Panc1 (cell line): ENCODE data around the gene APBB1IP.

ENCODE experiments used
- CTCF ChIP-seq: fragments of 450-650 bp; IDR thresholded peaks from 2 replicates; pipeline ENCODE4 v1.5.1; 2017; ENCODE audit warnings: mild to moderate bottlenecking
- POLR2AphosphoS5 ChIP-seq: IDR thresholded peaks from 2 replicates; pipeline ENCODE4 v1.6.1; 2012; ENCODE audit warnings: mild to moderate bottlenecking, low read depth, low read length, moderate library complexity
- REST ChIP-seq, 2 experiments: IDR thresholded peaks; 2 replicates each; pipeline ENCODE4 v1.6.1; 2011 to 2012; ENCODE audit warnings: low read depth in 2 of 2, control low read depth in 1 of 2, low read length in 1 of 2, mild to moderate bottlenecking in 1 of 2, moderate library complexity in 1 of 2; ENCODE audit not compliant: insufficient read depth in 1 of 2
- TCF7L2 ChIP-seq: IDR thresholded peaks from 2 replicates; pipeline ENCODE4 v1.6.1; 2011; ENCODE audit warnings: mild to moderate bottlenecking, low read depth, low read length, inconsistent platforms

DNA sequence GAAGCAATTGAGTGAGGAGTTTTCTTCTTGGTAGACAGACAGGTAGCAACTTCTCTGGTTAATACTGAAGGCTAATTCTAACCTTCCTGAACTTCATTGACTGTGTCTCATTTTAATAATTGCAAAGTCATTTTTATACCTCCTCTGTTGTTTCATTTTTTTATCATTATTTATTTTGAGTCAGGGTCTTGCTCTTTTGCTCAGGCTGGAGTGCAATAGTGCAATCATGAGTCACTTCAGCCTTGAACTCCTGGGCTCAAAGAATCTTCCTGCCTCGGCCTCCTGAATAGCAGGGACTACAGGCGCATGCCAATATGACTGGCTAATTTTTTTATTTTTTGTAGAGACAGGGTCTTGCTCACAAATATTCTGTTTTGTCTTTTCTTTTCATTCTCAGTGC, 45.4 kb downstream of the APBB1IP start:
- TF ChIP-seq REST (IDR thresholded peaks at IDR 0.05; ENCODE audit: insufficient read depth in 1 of 2, low read depth in 2 of 2, low read length in 1 of 2) (no peak), CTCF (no peak), POLR2AphosphoS5 (no peak), TCF7L2 (no peak)
